HPDE6-E6E7 (cell line): ENCODE measurements around the gene C1orf159.
"Not testable (repeated sequence)": the region's sequence is repeated elsewhere in the genome, so short reads cannot be mapped to it uniquely, and the experiment has no call there.

Experiments
- DNase-seq: peaks from one replicate; pipeline ENCODE4 v3.0.0; 2011; ENCODE audit warnings: missing footprints; ENCODE audit errors: extremely low spot score

C1orf159 gene

DNA sequence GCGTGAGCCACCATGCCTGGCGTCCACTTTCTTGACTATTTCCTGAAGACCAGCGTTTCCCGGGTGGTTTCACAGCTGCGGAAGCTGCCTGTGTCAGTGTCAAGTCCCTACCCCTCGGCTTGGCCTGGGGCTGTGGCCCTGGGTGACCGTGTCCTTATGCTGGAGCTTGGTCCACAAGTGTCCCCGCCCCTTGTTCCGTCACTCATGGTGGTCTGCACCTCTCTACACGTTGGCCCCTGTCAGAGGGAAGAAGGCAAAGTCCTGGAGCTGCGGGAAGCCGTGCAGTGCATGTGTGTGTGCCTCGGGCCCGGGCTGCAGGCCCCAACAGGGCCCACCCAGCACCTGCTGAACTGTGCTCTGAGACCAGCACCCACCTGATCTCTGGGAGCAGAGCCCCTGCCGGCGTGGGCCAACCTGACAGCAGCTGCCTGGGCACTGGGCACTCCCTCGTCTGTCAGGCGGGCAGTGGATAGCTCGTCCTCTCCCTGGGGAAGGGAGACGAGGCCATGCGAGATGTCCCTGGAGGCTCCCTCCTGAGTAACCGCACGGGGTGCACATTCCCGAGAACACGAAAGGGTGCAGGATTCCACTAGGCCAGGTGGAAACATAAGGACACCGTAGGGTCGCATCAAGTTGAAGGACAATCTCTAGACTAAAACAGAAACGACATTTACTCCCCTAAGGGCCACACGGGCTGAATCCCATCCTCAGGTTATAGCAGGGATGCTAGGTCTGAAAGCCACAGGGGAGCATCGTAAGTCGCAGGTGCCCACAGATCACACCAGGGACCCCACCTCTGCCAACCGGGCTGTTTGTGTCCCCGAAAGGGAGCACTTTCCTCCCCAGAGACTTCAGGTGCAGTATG, 2.4 kb upstream of the C1orf159 start:
- no peak for DNase-seq

- DNase-seq = no peak
Measured at GRCh38 chr1:1117469-1117831, 1.6 kb upstream of the C1orf159 start.

- DNase-seq = no peak
Measured at GRCh38 chr1:1116701-1117468, 996 bp upstream of the C1orf159 start.

DNA sequence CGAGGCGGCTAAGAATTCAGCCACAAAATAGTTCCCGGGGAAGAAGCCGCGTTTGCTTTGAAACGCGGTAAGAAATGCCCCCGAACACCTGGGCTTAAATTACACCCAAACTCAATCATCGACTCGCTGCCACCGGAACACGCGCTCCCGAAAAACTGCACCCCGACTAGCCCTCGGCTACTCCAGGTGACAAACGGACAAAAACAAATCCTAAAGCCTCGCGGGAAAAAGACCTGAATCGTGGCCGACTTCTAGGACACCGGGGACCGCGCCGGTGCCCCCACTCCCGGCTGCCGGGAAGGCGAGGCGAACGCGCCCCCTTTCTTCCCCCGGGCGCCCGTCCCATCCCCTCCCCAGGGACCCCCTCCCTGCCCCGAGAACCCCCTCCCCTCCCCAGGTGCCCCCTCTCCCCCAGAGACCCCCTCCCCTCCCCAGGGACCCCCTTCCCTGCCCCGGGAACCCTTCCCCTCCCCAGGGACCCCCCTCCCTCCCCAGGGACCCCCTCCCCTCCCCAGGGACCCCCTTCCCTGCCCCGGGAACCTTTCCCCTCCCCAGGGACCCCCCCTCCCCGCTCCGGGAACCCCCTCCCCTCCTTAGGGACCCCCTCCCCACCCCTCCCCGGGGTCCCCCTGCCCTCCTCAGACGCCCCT, 628 bp downstream of the C1orf159 start:
- no peak for DNase-seq

DNA sequence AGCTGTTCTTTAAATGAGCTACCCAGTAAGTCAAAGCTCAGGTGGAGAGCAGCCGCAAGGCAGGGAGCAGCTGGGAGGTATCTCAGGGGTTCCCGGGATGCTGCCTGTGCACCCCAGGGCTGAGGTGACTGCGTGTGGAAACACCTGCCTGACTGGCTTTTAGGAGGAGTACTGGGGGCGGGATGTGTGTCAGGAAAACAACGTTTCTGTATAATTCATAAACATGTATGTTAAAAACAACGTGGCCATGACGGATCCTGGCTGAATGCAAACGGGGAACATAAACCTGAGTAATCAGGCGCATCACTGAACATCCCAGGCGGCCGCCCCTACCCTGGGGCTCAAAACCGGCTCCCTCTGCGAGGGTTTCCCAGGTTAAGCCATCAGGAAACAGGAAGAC, 1.5 kb downstream of the C1orf159 start:
- DNase-seq = no peak

GRCh38 chr1:1112237-1112985, 3.5 kb downstream of the C1orf159 start:
- no peak for DNase-seq

- no peak for DNase-seq
Measured at GRCh38 chr1:1111516-1112236, 4.2 kb downstream of the C1orf159 start.

DNA sequence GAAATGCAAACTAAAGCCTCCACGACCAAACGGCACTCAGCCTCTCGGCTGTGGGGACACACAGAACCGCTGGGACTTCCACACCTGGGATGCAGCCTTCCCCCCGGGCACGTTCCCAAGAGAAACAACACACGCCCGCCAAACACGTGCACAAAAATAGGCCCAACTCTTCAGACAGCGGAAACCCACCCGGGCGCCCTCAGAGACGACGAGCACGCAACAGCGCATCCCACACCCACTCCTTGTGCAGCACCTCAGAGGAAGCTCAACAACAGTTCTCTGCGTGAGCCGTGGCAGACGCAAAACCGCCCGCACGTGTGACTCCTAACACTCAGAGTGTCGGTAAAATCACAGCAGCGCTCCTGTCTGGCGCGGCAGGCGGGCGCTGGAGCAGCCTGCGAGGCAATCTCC, 5.3 kb downstream of the C1orf159 start:
- DNase-seq = no peak

GRCh38 chr1:1109743-1110142, 6.1 kb downstream of the C1orf159 start:
- DNase-seq = no peak

GRCh38 chr1:1106510-1107221, 9.2 kb downstream of the C1orf159 start:
- DNase-seq = no peak

DNA sequence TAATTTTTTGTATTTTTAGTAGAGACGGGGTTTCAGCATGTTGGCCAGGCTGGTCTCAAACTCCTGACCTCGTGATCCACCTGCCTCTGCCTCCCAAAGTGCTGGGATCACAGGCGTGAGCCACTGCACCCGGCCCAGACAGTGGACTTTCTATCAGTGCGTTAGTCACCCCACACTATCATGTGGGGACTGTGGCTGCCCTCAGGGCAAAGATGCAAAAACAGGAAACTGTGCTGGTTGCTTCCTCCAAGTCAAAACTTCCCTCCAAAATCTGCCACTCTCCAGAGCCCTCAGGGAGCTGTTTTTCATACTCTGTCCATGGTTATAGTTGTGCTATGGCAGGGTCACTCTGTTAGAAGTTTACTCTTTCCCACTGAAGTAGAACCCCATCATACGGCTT, 11.7 kb downstream of the C1orf159 start:
- DNase-seq = not testable (repeated sequence)

GRCh38 chr1:1101503-1101902, 14.4 kb downstream of the C1orf159 start:
- no peak for DNase-seq

GRCh38 chr1:1100296-1100695, 15.6 kb downstream of the C1orf159 start:
- DNase-seq = no peak

GRCh38 chr1:1099506-1100183, 16.2 kb downstream of the C1orf159 start:
- DNase-seq = no peak

DNA sequence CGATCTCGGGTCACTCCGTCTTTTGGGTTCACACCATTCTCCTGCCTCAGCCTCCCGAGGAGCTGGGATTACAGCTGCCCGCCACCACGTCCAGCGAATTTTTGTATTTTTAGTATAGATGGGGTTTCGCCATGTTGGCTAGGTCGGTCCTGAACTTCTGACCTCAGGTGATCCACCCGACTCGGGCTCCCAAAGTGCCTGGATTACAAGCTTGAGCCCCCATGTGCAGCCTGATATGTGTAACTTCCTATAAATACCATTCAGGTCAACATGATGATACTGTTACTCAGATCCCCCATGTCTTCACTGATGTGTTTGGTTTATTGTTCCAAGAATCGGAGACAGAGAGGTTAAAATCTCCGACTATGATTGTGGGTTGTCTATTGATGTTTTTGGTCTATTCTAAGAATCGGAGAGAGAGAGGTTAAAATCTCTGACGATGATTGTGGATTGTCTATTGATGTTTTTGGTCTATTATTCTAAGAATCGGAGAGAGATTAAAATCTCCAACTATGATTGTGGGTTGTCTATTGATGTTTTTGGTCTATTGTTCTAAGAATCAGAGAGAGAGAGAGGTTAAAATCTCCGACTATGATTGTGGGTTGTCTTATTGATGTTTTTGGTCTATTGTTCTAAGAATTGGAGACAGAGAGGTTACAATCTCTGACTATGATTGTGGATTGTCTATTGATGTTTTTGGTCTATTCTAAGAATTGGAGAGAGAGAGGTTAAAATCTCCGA, 17.0 kb downstream of the C1orf159 start:
- no peak for DNase-seq

GRCh38 chr1:1096136-1096535, 19.8 kb downstream of the C1orf159 start:
- DNase-seq = not testable (repeated sequence)

GRCh38 chr1:1094981-1095380, 20.9 kb downstream of the C1orf159 start:
- no peak for DNase-seq

GRCh38 chr1:1093610-1093943, 22.3 kb downstream of the C1orf159 start:
- DNase-seq = no peak

DNA sequence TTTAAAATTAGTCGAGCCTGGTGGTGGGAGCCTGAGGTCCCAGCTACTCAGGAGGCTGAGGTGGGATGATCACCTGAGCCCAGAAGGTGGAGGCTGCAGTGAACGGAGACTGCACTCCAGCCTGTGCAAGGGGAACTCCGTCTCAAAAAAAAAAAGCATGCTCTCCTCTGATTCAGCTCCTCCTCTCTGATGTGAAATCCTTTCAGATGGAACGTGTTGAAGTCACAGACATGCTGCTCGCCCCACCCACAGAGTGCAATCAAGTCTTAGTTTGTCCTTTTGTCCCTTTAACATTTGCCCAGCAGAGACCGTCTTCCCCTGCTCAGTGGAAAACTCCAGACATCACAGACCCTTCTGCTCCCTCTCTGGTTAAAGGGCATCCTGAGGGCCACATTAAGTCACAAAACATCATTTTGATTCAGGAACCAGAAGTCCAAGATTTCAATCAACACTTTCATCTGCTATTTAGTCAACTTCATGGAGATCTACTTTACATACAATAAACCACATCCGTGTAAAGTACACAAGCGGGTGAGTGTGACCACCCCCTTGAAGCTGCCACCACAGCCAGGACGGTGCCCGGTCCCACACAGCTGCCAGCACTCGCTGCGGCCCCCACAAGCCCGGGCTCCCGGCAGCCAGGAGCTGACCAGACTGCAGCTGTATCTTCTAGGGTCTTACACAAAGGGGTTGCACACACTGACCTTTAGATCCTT, 22.8 kb downstream of the C1orf159 start:
- no peak for DNase-seq
